Nephron (organoid): Measurements from ENCODE around the gene DNAH7.
"Not testable (repeated sequence)": the region's sequence is repeated elsewhere in the genome, so short reads cannot be mapped to it uniquely, and the experiment has no call there.

ENCODE experiments used
- H3K27ac Mint-ChIP-seq, 3 experiments: 2 replicates each; pipeline ENCODE4 v1.8.0; 2020; ENCODE audit warnings: mixed read lengths in 3 of 3, mild to moderate bottlenecking in 2 of 3, moderate library complexity in 1 of 3
- H3K27me3 Mint-ChIP-seq: 2 replicates; pipeline ENCODE4 v1.8.0; 2021; ENCODE audit warnings: low read depth, mild to moderate bottlenecking, moderate library complexity, mixed read lengths
- H3K36me3 Mint-ChIP-seq: 2 replicates; pipeline ENCODE4 v1.8.0; 2020; ENCODE audit warnings: low read depth, mixed read lengths
- H3K4me1 Mint-ChIP-seq: 2 replicates; pipeline ENCODE4 v1.8.0; 2020; ENCODE audit warnings: mixed read lengths
- H3K4me3 Mint-ChIP-seq, 3 experiments: 2 replicates each; pipeline ENCODE4 v1.8.0; 2020; ENCODE audit warnings: mild to moderate bottlenecking in 3 of 3, mixed read lengths in 3 of 3, moderate library complexity in 2 of 3
- H3K9me3 Mint-ChIP-seq: 2 replicates; pipeline ENCODE4 v1.8.0; 2020; ENCODE audit warnings: mixed read lengths
- TF ChIP-seq, protein P1 (sequence below), 3 experiments: fragments of 200-600 bp; sonication (generic); IDR thresholded peaks; one replicate each; pipeline ENCODE4 v1.5.0; 2021; ENCODE audit warnings: antibody characterized with exemption in 3 of 3; ENCODE audit not compliant: unreplicated experiment in 3 of 3

The DNAH7 gene

DNA sequence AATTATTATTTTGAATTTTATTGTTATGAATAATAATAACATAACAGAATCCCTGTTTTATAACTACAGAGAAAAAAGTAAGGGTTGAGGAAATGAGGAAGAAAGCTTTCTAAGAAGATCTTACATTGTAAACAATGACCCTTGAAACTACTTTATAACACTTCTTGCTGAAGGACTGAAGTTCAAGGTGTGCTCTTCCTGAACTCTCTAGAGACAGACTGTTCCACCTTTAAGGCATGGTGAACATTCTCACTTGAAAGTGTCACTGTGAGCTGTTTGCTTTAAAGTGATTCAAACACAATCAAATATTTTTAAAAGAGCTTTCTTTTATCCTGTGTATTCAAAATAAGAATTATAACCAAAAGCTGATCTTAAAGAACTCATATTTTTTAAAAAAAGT, 131.5 kb downstream of the DNAH7 start:
- TF ChIP-seq, protein P1, sequence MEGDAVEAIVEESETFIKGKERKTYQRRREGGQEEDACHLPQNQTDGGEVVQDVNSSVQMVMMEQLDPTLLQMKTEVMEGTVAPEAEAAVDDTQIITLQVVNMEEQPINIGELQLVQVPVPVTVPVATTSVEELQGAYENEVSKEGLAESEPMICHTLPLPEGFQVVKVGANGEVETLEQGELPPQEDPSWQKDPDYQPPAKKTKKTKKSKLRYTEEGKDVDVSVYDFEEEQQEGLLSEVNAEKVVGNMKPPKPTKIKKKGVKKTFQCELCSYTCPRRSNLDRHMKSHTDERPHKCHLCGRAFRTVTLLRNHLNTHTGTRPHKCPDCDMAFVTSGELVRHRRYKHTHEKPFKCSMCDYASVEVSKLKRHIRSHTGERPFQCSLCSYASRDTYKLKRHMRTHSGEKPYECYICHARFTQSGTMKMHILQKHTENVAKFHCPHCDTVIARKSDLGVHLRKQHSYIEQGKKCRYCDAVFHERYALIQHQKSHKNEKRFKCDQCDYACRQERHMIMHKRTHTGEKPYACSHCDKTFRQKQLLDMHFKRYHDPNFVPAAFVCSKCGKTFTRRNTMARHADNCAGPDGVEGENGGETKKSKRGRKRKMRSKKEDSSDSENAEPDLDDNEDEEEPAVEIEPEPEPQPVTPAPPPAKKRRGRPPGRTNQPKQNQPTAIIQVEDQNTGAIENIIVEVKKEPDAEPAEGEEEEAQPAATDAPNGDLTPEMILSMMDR (IDR thresholded peaks at IDR 0.05; ENCODE audit: unreplicated experiment in 3 of 3): no peak
- H3K36me3 Mint-ChIP-seq: peaks cover 21% of the 10 kb centered on the region
- H3K27me3 Mint-ChIP-seq: no peaks in the 10 kb centered on the region
- peaks cover 12% of the 10 kb centered on the region for H3K9me3 Mint-ChIP-seq
- no peak overlapping the region for H3K27ac Mint-ChIP-seq
- no peak overlapping the region for H3K4me3 Mint-ChIP-seq
- H3K4me1 Mint-ChIP-seq: no peaks in the 10 kb centered on the region

DNA sequence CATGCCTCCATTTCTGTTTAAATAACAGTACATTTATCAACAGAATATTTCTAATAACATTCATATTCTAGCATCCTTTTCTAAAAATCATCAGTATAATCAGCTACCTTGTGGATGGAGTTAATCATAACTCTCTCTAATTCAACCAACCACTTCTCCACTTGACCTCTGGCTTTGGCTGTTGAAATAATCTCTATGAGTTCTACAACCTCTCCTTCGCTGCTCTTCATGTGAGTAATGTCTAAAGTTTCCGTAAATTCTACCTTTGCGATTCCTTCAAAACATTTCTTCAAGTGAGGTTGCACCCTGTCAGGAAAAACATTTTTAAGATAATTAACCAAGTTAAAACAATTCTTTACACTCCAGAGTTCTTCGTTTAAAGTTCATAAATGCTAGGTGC, 134.2 kb downstream of the DNAH7 start:
- Mint-ChIP-seq H3K36me3 (peaks cover 17% of the 10 kb centered on the region), H3K4me1 (no peaks in the 10 kb centered on the region), H3K27me3 (no peaks in the 10 kb centered on the region), H3K9me3 (peaks cover 10% of the 10 kb centered on the region), H3K4me3 (no peak overlapping the region), H3K27ac (no peak overlapping the region)
- TF ChIP-seq, protein P1 (IDR thresholded peaks at IDR 0.05; ENCODE audit: unreplicated experiment in 3 of 3): no peak

DNA sequence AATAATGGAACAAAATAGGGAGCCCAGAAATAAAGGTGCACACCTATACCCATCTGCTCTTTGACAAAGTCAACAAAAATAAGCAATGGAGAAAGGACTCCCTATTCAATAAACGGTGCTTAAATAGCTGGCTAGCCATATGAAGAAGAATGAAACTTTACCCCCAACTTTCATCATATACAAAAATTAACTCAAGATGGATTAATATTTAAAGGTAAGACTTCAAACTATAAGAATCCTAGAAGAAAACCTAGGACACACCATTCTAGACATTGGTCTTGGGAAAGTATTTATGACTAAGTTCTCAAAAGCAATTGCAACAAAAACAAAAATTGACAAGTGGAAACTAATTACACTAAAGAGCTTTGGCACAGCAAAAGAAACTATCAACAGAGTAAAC, 139.1 kb downstream of the DNAH7 start:
- no peaks in the 10 kb centered on the region for H3K27me3 Mint-ChIP-seq
- peaks cover 9% of the 10 kb centered on the region for H3K9me3 Mint-ChIP-seq

DNA sequence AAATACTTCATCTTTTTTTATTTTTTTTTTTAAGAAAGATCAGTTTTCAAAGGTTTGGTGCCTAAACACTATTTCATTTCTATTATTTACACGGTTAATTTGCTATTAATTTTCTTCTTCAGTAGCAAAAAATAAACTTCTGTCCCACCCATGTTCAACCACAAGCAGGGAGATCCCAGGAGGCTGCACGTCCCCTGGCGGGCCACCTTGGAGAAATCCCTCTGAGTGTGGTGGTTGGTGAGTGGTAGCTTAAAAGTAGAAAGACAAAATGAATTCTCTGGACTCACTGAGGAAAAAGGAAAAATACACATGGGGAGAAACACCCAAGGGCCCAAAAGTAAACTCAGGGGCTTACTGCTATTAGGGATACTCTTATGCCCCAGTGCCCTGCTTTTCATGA, 143.5 kb downstream of the DNAH7 start:
- no peaks in the 10 kb centered on the region for H3K27me3 Mint-ChIP-seq
- no peak overlapping the region for H3K4me3 Mint-ChIP-seq
- no peaks in the 10 kb centered on the region for H3K4me1 Mint-ChIP-seq
- TF ChIP-seq, protein P1 (IDR thresholded peaks at IDR 0.05; ENCODE audit: unreplicated experiment in 3 of 3): no peak
- peaks cover 1% of the 10 kb centered on the region for H3K9me3 Mint-ChIP-seq
- peaks cover 4% of the 10 kb centered on the region for H3K36me3 Mint-ChIP-seq
- no peak overlapping the region for H3K27ac Mint-ChIP-seq

More for the DNA sequence above, 139.1 kb downstream of the DNAH7 start:
- Mint-ChIP-seq H3K36me3 (peaks cover 8% of the 10 kb centered on the region), H3K27ac (no peak overlapping the region), H3K4me1 (no peaks in the 10 kb centered on the region), H3K4me3 (no peak overlapping the region)
- TF ChIP-seq, protein P1 (IDR thresholded peaks at IDR 0.05; ENCODE audit: unreplicated experiment in 3 of 3): no peak

DNA sequence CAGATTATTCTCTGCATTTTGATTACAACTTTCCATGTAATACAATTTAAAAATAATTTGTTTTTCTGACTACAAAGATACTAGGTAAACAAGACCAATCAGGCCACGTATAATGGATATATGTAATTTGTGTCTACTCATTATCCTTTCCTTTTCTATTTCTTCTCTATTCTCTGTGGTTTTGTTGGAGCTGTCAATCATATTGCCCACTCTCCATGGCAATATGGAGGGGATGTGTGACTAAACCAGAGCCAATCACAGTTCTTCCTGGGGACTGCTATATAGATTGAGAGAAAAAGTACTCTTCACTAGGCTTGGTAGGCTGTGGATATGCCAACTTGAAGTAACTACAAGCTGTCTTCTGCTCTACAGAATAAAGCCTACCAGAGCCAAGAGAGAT, 144.7 kb downstream of the DNAH7 start:
- peaks cover 7% of the 10 kb centered on the region for H3K9me3 Mint-ChIP-seq
- H3K4me3 Mint-ChIP-seq: no peak overlapping the region
- no peaks in the 10 kb centered on the region for H3K27me3 Mint-ChIP-seq
- peaks cover 11% of the 10 kb centered on the region for H3K36me3 Mint-ChIP-seq
- TF ChIP-seq, protein P1 (IDR thresholded peaks at IDR 0.05; ENCODE audit: unreplicated experiment in 3 of 3): no peak
- H3K4me1 Mint-ChIP-seq: no peaks in the 10 kb centered on the region
- H3K27ac Mint-ChIP-seq: no peak overlapping the region

- not testable (repeated sequence) for H3K27me3 Mint-ChIP-seq, H3K4me3 Mint-ChIP-seq, H3K27ac Mint-ChIP-seq, H3K4me1 Mint-ChIP-seq
- H3K36me3 Mint-ChIP-seq: peaks cover 16% of the 10 kb centered on the region
- H3K9me3 Mint-ChIP-seq: peaks cover 17% of the 10 kb centered on the region
These were observed 151.5 kb downstream of the DNAH7 start for GRCh38 chr2:195917021-195917600.
